Measurements from ENCODE around the gene OCA2. TPM values are rescaled to one million over a fixed set of nuclear protein-coding genes. Genes with fewer than 3 reads are reported as not detected.

OCA2 gene
- total RNA-seq, 1 donor from 2014 or later: 2.8 TPM

DNA sequence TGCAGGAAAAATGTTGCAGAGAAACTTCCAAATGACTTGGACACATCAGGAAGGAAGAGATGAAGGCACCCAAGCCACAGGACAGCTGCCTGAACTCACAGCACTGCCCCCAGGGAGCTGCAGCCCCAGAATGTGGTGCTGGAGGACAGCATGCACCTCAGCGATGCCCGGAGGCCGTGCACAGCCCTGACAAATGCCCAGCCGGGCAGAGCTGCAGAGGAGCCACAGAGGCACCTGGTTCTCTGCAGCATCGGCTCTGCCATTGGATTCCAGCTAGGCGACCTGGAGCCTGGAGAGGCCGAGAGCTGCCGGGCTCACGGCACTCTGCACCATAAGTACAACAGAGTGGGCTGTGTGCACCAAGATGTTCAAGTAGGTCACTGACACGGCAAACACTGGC lies 97.5 kb downstream of the OCA2 start:
- Mint-ChIP-seq H3K9me3 (no peaks in the 10 kb centered on the region), H3K4me1 (ENCODE audit: unreplicated experiment) (no peaks in the 10 kb centered on the region), H3K4me3 (no peak overlapping the region), H3K36me3 (no peaks in the 10 kb centered on the region), H3K27ac (no peak overlapping the region), H3K27me3 (peaks cover 8% of the 10 kb centered on the region)
- peak; percentile 47 for DNase-seq (ENCODE audit: extremely low spot score, unreplicated experiment)
- TF ChIP-seq, protein P1, sequence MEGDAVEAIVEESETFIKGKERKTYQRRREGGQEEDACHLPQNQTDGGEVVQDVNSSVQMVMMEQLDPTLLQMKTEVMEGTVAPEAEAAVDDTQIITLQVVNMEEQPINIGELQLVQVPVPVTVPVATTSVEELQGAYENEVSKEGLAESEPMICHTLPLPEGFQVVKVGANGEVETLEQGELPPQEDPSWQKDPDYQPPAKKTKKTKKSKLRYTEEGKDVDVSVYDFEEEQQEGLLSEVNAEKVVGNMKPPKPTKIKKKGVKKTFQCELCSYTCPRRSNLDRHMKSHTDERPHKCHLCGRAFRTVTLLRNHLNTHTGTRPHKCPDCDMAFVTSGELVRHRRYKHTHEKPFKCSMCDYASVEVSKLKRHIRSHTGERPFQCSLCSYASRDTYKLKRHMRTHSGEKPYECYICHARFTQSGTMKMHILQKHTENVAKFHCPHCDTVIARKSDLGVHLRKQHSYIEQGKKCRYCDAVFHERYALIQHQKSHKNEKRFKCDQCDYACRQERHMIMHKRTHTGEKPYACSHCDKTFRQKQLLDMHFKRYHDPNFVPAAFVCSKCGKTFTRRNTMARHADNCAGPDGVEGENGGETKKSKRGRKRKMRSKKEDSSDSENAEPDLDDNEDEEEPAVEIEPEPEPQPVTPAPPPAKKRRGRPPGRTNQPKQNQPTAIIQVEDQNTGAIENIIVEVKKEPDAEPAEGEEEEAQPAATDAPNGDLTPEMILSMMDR (conservative IDR thresholded peaks at IDR 0.05): no peak

DNA sequence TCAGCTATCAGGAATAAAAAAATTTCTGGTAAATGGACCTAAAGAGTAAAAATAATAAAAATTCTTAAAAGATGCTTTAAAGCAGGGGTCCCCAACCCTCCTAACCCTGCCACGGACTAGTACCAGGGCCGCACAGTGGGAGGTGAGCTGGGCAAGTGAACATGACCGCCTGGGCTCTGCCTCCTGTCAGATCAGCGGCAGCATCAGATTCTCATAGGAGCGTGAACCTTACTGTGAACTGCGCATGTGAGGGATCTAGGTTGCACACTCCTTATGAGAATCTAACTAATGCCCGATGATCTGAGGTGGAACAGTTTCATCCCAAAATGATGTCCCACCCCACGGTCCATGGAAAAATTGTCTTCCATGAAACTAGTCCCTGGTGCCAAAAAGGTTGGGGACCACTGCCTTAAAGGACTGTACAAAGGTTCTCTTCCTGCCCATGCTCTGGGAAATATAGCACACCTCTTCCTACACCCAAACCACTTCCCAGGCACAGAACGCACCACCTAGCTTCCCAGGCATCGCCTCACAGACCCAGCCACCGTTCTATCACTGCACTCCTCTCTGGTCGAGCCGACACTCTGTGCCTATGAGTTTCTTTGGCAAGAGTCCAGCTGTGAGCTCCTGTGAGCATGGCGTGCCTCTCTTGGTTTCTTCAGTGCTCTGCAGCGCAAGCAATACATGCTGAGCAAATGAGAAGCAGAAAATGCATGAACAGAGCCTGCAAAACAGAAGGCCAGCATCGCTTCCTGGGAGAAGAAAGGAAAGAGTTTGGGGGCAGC lies 104.9 kb downstream of the OCA2 start:
- no peak for DNase-seq (ENCODE audit: extremely low spot score, unreplicated experiment)
- no peak overlapping the region for H3K4me3 Mint-ChIP-seq
- H3K4me1 Mint-ChIP-seq (ENCODE audit: unreplicated experiment): peaks cover 12% of the 10 kb centered on the region
- no peak overlapping the region for H3K27ac Mint-ChIP-seq
- no peaks in the 10 kb centered on the region for H3K36me3 Mint-ChIP-seq
- peaks cover 10% of the 10 kb centered on the region for H3K9me3 Mint-ChIP-seq
- H3K27me3 Mint-ChIP-seq: peaks cover 7% of the 10 kb centered on the region
- TF ChIP-seq, protein P1 (conservative IDR thresholded peaks at IDR 0.05): no peak

DNA sequence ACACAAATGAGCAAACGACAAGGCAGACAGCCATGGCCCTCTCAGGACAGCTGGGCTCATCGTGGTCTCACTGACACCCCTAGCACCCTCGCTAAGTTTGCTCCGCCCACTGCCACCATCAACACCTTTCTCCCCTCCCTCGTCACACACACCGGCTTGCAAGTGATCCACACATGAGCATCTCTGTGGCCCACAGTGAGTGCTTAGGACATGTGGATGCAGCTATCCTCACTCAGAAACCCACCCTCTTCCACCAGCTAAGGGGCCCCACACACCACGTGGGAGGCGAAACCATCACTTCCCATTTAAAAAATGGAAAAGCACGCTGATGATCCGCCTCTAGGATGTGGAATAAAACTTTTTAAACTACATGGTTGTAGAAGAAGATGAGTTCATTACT lies 105.6 kb downstream of the OCA2 start:
- H3K9me3 Mint-ChIP-seq: peaks cover 10% of the 10 kb centered on the region
- peaks cover 7% of the 10 kb centered on the region for H3K27me3 Mint-ChIP-seq
- no peak for DNase-seq (ENCODE audit: extremely low spot score, unreplicated experiment)
- H3K36me3 Mint-ChIP-seq: no peaks in the 10 kb centered on the region
- TF ChIP-seq, protein P1 (conservative IDR thresholded peaks at IDR 0.05): no peak
- no peak overlapping the region for H3K4me3 Mint-ChIP-seq
- H3K27ac Mint-ChIP-seq: no peak overlapping the region
- H3K4me1 Mint-ChIP-seq (ENCODE audit: unreplicated experiment): peaks cover 12% of the 10 kb centered on the region

- Mint-ChIP-seq H3K36me3 (no peaks in the 10 kb centered on the region), H3K4me3 (no peak overlapping the region), H3K9me3 (peaks cover 10% of the 10 kb centered on the region), H3K27me3 (peaks cover 7% of the 10 kb centered on the region), H3K27ac (no peak overlapping the region), H3K4me1 (ENCODE audit: unreplicated experiment) (peaks cover 12% of the 10 kb centered on the region)
- TF ChIP-seq, protein P1 (conservative IDR thresholded peaks at IDR 0.05): no peak
- no peak for DNase-seq (ENCODE audit: extremely low spot score, unreplicated experiment)
These were observed 108.3 kb downstream of the OCA2 start for GRCh38 chr15:27990521-27991515.

GRCh38 chr15:27989838-27990237 lies 109.3 kb downstream of the OCA2 start:
- TF ChIP-seq, protein P1 (conservative IDR thresholded peaks at IDR 0.05): no peak
- DNase-seq (ENCODE audit: extremely low spot score, unreplicated experiment): no peak
- H3K4me3 Mint-ChIP-seq: no peak overlapping the region
- H3K9me3 Mint-ChIP-seq: peaks cover 10% of the 10 kb centered on the region
- H3K27ac Mint-ChIP-seq: no peak overlapping the region
- peaks cover 12% of the 10 kb centered on the region for H3K4me1 Mint-ChIP-seq (ENCODE audit: unreplicated experiment)
- H3K27me3 Mint-ChIP-seq: peaks cover 4% of the 10 kb centered on the region
- no peaks in the 10 kb centered on the region for H3K36me3 Mint-ChIP-seq

Data from type B pancreatic cell (in vitro differentiated cells).